GM18511 (cell line): ENCODE results near the gene ASGR1.

Experiments used
- ATAC-seq: cut with Tn5 transposase; IDR thresholded peaks from one replicate; pipeline ENCODE4 v1.9.1; 2021; ENCODE audit warnings: mild to moderate bottlenecking, moderate library complexity; ENCODE audit not compliant: unreplicated experiment

Gene ASGR1

DNA sequence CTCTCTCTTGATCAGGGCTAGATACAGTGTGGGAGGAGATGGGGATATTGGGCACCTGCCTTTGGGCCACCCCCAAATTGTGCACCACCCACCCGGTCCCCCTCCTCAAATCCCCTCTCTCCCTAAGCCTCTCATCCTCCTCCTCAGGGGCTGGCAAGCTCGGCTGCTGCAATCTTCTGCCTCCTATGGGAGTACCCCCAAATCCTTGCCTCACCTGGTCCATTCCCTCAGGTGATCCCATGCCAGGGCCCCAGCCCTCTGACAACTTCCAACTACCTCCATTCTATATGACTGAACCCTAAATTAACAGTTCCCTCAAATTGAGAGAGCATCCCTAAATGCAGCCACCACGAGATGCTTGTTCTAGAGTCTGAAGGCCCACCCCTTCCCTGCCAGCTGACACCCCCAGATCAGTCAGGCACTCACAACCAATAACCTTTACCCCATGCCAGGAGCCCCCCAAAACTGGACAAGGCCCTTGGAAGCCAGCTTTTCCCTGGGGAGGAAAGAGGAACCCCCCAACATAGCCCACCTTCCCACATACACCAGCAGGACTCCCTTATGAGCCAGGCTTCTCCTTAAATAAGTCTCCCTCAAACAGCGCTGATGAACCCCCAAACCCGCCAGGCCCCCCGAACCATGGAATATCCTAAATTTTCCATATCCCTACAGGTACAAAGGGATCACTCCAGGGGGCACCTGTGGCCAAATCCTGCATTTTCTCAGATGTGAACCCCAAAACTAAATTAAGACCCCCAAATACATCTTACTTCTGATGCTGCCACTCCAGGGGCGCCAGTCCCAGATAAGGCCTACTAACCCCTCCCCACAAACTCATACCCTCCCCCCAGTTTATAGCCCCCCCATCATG is 37.3 kb upstream of the ASGR1 start:
- ATAC-seq: no peak

DNA sequence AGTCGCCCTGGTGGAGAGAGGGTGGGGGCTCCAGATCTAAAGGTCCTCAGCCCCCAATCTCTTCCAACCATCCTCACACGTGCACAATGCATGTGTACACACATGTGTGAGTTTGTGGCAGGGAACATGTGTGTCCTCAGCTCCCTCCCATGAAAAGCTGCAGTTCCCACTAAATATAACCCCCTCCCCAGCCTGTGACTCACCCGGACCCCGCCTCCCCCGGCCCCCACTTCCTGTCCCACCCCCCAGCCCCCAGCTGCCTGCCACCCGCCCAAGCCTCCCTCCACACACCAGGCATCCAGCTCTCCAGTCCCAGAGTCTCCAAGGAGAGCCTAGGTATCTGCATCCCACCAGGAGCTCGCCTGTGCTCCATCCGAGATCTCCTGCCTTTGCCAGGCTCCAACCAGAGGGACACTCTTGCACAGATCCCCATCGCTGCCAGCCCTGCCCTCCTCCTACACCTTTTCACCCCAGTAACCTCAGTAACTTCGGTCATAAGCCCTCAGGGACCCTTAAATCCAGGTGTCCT is 36.5 kb upstream of the ASGR1 start:
- ATAC-seq: no peak

DNA sequence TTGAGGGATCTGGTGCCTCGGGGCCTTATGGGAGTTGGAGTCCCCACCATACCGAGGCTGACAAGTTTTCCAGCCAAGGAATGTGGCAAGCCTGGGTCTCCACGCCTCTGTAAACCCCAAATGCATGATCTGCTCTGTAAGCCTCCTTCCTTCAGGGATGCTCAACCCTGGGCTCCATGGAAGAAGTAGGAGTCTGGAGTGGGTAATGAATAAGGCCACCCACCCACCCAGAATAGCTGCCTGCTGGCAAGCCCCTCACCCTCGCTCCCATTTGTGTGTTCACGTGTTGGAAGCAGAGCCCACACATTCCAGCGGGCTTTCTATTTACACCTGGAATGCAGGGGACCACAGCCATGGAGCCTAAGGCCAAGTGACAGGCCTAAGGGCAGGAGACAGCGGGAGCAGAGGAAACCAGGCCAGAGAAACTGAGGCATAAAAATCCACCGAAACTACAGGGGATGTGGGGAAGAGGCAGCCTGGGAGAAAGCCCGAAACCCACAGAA is 36.0 kb upstream of the ASGR1 start:
- ATAC-seq: no peak

DNA sequence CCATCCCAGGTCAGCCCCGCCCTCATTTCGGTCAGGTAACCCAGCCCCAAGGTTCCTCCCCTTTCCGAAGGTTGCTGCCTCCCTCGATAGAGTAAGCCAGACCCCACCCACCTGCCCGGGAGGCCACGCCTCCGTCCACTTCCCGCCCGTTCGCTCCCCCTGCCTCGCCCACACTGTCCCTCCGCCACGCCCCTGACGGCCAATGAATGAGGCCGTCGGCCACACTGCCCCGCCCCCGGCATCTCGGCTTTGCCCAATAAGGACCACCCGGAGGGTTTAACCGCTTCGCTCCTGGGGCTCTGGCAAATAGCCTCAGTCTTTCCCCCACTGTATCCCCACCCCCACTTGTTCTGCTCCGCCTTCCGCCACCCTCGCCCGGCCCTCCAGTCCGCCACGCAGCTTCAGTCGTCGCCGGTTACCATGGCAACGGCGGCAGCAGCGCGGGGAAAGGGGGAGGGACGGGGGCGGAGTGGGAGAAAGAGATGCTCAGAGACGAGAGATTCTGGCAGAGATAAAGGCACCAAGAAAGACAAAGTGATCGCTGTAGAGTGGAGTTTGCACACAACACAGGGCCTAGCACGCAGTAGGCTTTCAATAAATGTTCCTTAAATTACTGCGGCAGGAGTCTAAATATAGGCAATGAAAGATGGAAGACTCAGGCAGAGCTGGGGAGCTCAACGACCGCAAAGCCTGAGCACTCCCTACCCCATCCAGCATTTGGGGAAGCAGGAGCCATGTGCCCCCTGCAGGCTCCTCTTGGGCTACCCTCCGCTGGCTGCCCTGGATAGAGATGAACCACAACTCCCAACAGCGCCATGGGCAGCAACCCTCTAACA is 35.3 kb upstream of the ASGR1 start:
- peak; percentile 73 for ATAC-seq

DNA sequence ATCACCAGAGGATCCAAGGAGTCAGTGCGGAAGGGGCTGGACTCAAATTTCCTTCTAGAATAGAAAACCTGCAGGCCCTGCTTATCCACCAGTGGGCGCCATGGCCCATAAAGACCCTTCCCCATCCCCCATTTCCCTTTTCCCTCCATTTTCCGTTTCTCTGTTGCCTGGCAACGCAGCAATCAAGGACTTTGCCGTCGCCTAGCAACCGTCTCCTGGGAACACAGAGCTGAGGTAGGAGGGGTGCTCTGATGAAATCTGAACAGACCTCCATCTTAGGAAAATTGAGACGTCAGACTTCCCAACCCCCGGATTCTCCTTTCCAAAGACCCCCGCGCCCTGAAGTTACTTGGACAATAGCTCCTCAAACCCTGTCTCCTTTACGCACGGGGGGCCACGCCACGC is 34.7 kb upstream of the ASGR1 start:
- ATAC-seq: no peak

DNA sequence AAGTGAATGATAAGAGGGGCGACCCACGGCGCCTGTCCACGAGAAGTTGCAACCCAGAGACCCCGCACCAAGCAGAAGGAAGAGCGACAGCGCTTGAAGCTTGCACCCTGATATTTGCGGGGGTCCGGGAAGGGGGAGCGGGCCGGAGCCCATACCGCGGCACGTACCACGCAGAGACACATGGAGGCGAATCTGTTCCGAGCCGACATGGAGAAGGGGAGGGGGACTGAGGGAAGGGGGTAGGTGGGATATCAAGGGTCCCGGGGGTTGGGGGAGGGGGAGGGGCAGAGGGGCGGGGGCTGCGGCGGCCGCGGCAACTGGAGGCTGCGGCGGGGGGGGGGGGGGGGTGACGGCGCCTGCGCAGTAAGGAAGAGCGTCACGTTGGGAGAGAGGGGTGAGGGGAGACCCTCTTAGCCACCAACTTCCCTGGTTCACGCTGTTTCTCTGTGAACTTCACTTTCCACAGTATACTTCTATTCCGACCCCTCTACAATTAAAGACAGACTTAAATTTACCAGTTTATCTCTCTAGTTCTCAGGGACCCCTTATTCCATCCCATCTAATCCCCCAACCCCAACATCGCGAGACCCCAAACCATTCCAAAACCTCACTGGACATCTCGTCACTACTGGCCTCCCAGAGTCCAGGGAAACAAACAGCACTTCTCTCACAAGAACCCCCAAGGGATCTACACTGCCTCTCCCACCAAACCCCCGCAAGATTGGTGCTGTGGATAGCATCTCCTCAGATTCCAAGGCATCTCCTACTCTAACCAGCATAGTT is 32.5 kb upstream of the ASGR1 start:
- ATAC-seq: no peak

DNA sequence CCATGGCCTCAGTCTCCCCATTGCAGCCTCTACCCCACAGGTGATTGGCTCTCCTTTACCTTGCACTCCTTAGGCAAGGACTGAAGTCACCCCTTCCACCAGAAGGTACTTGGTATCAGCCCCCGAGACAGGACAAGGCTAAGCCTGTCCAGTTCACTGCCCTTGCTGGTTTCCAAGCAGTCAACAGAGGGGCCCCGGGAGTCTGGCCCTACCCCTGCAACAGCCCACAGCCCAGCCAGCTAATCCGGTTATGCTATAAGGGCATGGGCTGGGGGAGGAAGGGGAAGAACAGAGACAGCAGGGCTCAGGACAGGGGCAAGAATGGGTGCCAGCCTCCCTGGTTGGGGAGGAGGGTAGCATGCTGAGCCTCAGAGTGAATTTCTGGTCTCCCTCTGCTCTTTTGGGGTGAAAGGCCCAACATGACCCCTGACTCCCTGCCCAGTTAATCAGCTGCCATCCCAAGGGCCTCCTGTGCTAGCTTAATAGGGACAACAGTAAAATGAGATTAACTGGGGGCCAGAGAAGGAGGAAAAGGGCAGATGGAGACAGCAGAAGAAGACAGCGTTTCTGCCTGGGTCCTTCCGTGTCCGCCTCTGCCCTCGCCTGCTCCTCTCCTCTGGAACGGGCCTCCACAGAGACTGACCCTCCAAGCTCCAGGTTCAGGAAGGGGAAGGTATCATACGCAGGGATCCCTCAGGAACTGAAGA is 29.7 kb upstream of the ASGR1 start:
- ATAC-seq: no peak

DNA sequence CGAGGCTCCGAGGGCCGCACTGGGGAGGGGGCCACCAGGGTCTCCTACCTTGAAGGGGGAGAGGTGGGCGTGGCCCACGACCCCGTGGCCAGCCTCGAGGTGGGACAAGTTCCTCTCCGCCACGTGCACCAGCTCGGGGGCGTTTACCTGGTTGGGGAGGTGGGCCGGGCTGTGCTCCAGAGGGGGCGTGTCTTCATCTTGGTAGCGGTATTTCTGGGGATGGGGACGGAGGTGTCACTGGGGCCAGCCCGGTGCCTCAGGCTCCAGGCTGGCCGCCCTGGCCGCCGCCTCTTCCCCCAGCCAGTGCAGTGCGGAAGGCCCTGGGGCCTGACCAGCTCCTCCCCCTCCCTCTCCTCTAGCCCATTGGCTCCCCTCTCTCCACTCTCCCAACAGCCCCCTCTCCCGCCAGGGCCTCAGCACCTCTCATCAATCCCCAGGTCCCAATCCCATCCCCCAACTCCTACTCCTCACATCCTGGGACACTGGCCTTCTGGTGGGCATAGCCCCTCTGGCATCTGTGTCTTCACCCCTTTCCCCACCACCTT is 28.9 kb upstream of the ASGR1 start:
- no peak for ATAC-seq

DNA sequence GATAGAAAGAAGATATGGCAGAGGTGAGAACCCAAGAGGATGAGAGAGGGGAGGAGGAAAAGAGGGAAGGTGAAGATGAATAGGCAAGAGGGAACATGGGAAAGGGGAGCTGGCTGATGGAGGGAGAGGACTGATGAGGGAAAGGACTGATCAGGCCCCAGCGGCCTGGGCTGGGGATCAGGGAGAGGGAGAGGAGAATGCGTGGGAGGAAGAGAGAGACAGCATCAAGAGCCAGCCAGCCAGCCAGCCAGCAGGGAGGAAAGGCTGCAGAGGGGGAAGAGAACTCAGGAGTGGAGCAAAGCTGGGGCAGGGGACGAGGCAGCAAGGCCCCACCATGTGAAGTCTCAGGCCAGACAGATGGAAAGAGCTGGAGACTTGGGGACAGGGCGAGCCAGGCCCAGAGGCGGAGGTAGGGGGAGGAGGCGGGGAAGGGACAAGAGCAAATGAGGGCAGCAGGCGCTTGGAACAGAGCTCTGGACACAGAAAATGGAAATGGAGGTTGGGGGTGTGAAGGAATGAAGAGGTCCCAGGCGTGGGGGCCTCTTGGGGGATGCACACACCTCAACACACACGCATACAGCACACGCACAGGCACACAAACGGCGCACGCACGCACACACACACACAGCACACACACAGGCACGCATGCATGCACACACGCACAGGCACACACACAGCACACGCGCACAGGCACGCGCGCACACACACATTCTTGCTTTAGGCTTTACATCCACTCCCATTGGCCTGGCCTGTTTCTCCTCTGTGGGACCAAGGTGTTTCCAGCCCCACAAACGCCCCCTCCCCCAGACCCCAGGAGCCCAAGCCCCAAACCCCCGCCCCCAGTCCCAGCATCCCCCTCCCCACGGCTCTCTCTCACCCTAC is 28.2 kb upstream of the ASGR1 start:
- no peak for ATAC-seq

DNA sequence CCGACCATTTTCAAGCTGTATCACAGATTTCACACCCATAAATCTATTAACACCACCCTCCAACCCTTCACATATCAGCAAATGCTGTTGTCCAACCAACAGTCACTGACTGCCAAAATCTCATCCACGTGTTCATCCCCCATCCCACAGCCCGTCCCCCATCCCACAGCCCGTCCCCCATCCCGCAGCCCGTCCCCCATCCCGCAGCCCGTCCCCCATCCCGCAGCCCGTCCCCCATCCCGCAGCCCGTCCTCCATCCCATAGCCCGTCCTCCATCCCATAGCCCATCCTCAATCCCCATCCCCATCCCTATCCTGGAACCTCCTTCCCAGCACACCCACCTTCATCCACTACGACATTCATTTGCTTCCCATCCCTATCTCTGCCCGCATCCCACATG is 26.4 kb upstream of the ASGR1 start:
- no peak for ATAC-seq

DNA sequence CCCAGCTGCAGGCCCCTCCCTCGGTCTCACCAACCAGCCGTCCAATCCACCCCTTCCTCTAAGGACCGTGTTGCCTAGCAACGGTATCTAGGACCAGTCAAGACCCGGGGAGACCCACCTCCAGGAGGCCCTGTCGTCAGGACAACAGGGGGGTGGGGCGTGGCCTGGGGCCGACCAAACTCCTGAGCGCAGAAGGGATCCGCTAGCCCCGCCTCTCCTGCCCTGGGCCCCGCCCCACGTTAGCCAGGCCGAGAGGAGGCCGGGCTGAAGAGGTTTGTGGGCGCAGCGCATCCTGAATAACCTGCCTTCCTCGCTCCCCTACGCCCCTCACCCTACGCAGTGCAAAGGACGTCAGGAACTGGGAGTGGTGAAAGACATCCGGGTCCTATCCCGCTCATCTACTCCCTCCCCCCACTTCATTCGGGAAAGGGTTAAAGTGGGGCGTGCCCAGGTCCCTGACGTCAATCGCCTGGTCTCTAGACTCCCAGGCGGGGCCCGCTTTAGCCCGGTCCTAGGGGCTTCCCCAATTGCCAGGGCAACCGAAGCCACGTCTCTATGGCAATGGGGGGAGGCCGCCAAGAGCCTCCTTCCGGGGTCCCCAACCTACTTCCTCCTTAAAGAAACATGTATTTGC is 25.8 kb upstream of the ASGR1 start:
- ATAC-seq: peak; percentile 89

DNA sequence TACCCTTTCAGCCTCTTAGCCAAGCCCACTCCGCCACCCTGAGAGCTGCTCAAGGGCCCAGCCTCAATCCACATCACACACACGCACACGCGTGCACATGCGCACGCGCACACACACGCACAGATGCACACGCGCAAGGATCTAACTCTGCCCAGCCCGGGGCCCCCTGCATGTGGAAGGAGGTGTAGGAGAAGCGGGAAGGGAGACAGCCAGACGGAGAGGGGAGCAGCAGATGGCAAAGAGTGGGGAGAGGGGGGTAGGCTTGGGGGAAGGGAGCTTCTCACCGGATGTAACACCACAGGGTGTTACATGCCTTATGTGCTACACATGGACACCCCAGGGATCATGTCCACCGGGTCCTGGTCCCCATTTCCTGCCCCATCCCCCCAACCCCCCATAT is 25.2 kb upstream of the ASGR1 start:
- no peak for ATAC-seq

DNA sequence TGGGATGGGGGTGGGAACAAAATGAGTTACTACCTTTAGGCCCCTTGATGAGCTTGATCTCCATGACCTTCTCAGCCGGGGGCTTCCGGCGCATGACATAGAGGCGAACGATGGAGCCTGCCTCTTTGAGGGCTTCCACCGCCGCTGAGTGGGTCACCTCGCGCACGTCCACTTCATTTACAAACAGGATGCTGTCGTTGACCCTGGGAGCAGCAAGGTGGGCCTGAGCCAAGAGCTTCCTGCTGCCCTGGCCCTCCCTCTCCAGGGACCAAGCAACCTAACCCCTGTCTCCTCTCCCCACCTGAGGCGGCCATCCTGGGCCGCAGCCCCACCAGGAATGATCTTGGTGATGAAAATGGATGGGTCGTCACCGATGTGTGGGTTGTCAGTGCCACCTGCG is 24.2 kb upstream of the ASGR1 start:
- no peak for ATAC-seq

DNA sequence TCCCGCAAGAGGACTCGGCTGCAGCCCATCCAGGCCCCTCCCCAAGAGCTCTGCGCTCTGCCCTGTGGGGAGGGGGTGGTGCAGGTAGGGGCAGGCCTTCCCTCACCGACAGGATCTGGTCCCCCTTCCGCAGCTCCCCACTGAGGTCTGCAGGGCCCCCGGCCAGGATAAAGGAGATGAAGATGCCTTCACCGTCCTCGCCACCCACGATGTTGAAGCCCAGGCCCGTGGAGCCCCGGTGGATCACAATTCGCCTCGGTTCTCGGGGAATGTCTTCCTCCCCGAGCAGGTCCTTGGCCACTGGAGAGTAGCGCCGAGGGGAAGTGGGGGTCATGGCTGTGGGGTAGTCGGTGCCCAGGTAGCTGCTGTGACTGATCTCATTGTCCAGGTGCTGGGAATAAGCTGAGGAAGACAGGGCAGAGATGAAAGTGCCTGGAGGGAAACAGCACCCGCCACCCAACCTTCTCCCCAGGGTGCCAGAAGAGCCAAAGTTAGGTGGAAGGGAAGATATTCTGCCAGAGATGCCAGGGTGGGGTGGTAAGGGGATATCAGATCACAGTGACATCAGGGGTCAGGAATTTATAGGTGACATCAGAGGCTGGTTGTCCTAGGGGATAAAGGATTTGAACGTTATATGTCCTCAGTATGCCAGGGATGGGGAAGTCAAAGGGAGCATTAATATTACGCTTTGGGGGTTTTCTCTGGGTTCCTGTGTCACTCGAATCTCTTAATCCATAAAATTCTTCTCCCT is 17.7 kb upstream of the ASGR1 start:
- no peak for ATAC-seq

DNA sequence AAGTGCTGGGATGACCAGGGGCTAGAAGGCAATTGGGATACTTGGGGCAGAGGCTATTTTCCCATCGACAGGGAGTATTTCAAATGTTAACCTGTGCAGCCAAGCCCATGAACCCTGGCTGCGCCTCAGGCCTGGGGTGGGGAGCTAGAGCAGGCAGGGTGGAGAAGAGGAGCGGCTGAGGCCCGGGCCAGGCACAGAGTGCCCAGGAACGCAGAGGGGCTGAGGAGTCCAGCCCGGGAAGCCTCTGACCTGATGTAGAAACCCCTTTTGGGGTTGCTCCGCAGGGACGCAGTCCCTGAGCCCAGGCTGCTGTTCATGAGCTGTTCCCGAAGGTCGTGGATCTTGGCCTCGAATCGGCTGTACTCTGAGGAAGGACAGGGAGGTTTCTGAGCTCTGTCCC is 16.8 kb upstream of the ASGR1 start:
- ATAC-seq: no peak

DNA sequence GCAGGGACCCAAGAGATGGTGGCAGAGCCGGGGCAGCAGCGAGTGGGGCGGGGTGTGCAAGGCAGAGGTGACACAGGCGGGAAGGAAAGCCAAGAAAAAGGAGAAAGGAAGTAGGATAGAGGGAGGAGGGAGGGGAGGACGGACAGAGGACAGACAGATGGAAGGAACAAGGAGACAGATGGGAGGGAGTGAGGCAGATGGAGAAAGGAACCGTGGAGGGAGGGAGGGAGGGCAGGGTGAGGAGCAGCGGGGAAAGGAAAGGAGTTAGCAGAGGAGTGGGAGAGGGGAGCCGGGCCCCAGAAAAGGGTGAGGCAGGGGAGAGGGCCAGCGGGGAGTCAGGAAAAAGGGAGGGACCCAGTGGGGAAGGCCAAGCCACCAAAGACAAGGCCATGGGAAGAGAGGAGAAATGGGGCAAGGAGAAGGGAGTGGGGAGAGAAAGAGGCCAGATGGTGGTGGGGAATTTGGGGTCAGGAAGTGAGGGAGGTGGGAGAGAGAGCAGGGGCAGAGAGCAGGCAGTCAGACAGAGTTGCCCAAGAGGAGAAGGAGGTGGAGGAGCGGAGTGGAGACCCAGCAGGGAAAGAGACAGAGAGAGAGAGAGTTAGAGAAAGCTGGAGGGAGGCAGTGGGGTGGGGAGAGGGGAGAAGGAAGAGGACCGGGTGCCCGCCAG is 13.2 kb upstream of the ASGR1 start:
- ATAC-seq: no peak

DNA sequence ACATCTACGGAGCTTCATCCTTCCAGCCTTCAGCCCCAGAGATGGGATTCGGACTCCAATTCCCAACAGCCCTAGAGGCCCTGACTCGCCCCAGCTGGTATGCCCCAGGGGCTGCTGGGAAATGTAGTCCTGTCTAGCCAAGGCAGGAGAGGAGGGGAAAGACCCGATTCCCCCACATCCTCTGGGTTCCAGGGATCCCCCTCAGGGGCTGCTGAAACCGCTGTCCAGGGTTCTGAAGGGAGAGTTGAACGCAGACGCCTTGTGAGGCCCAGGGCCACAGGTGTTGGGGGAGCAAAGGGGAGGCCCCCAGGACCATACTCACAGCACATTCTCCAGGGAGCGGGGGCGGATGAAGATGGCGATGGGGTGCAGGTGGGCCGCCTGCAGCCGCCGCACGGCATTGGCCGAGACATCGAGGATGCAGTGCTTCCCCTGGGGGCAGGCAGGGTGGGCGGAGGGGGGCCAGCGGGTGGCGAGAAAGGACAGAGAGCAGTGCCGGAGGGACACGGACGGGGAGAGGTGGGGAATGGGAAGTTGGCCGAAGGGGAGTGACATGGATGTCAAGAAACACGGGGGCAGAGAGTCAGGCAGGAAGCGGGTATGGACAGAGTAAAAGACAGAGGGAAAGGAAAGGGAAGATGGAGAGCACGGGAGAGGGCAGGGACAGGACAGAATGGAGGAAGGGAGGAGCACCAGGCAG is 12.6 kb upstream of the ASGR1 start:
- no peak for ATAC-seq
